ENCODE data around the gene DCT.

GRCh38 chr13:94414708-94415107 lies 64.8 kb downstream of the DCT start:
- TF ChIP-seq CTCF (conservative IDR thresholded peaks at IDR 0.05; ENCODE audit: low read depth, low read length) (no peak), EZH2 (IDR thresholded peaks at IDR 0.05; ENCODE audit: borderline replicate concordance, low read depth, low read length, poor library complexity, severe bottlenecking) (no peak)
